ENCODE results near the gene FCER1G. TPM values are rescaled to one million over a fixed set of nuclear protein-coding genes. Genes with fewer than 3 reads are reported as not detected.
A peak's percentile ranks its signal among the peaks of the same experiment; 100 is the strongest.

The FCER1G gene
- total RNA-seq, 2 donors from 2014 or later, result 16.8 to 77.8 TPM

GRCh38 chr1:161217831-161218230, 2.7 kb downstream of the FCER1G start:
- TF ChIP-seq CTCF (IDR thresholded peaks at IDR 0.05), result no peak
- Histone ChIP-seq H3K9me3 (no peaks in the 10 kb centered on the region), H3K27me3 (no peaks in the 10 kb centered on the region), H3K4me3 (peak overlapping the region in 1 of 2 donors; percentile 27), H3K27ac (peak overlapping the region; percentile 83 to 85), H3K4me1 (peaks cover 0 to 7% of the 10 kb centered on the region in 2 donors), H3K36me3 (peaks cover 26% of the 10 kb centered on the region)
- DNase-seq (ENCODE audit: low spot score), result no peak

- peak overlapping the region in 1 of 2 donors; percentile 83 for H3K27ac ChIP-seq
- no peak overlapping the region for H3K4me3 ChIP-seq
- TF ChIP-seq CTCF (IDR thresholded peaks at IDR 0.05), result no peak
- H3K36me3 ChIP-seq, result peaks cover 20% of the 10 kb centered on the region
- no peak for DNase-seq (ENCODE audit: low spot score)
- H3K27me3 ChIP-seq, result no peaks in the 10 kb centered on the region
- H3K9me3 ChIP-seq, result no peaks in the 10 kb centered on the region
- peaks cover 0 to 7% of the 10 kb centered on the region in 2 donors for H3K4me1 ChIP-seq
Measured at GRCh38 chr1:161218301-161219077, 3.4 kb downstream of the FCER1G start.

- peaks cover 0 to 7% of the 10 kb centered on the region in 2 donors for H3K4me1 ChIP-seq
- no peak for TF ChIP-seq CTCF (IDR thresholded peaks at IDR 0.05)
- no peak for DNase-seq (ENCODE audit: low spot score)
- H3K4me3 ChIP-seq, result no peak overlapping the region
- peaks cover 12% of the 10 kb centered on the region for H3K36me3 ChIP-seq
- no peaks in the 10 kb centered on the region for H3K9me3 ChIP-seq
- no peaks in the 10 kb centered on the region for H3K27me3 ChIP-seq
- H3K27ac ChIP-seq, result no peak overlapping the region
Measured at GRCh38 chr1:161219078-161219892, 4.2 kb downstream of the FCER1G start.

- no peak for DNase-seq (ENCODE audit: low spot score)
- H3K9me3 ChIP-seq, result no peaks in the 10 kb centered on the region
- H3K27me3 ChIP-seq, result no peaks in the 10 kb centered on the region
- H3K4me3 ChIP-seq, result no peak overlapping the region
- peaks cover 5% of the 10 kb centered on the region for H3K36me3 ChIP-seq
- peaks cover 0 to 8% of the 10 kb centered on the region in 2 donors for H3K4me1 ChIP-seq
- no peak overlapping the region for H3K27ac ChIP-seq
- no peak for TF ChIP-seq CTCF (IDR thresholded peaks at IDR 0.05)
Measured at GRCh38 chr1:161220002-161220401, 4.9 kb downstream of the FCER1G start.

- Histone ChIP-seq H3K36me3 (no peaks in the 10 kb centered on the region), H3K27me3 (no peaks in the 10 kb centered on the region), H3K9me3 (no peaks in the 10 kb centered on the region), H3K27ac (no peak overlapping the region), H3K4me1 (peaks cover 0 to 20% of the 10 kb centered on the region in 2 donors), H3K4me3 (no peak overlapping the region)
- TF ChIP-seq CTCF (IDR thresholded peaks at IDR 0.05), result no peak
- no peak for DNase-seq (ENCODE audit: low spot score)
Measured at GRCh38 chr1:161222175-161223019, 7.3 kb downstream of the FCER1G start.

Measured in right atrium auricular region (tissue), 2 donors.